Left cardiac atrium (tissue), 4 donors: ENCODE data around the gene CLEC16A. TPM values are rescaled to one million over a fixed set of nuclear protein-coding genes. Genes with fewer than 3 reads are reported as not detected.

Experiments used
- ATAC-seq, 2 donors: fragments of 200-7000 bp; cut with Tn5 transposase; one replicate each; pipeline ENCODE4 v1.9.1; 2020; ENCODE audit warnings: mild to moderate bottlenecking in 2 of 2, moderate library complexity in 2 of 2
- DNase-seq: peaks from one replicate; pipeline ENCODE4 v3.0.0-alpha.2; 2020
- intact Hi-C, 2 donors: fragments of 100-400 bp; cut with DNase I; formaldehyde crosslinking; loops; one replicate each; pipeline versions ENCODE4 v1.14.1 to v1.15.1; 2022 to 2023
- total RNA-seq, 2 donors: library from RNA; stranded (reverse); fragmentation: NEBNext Ultra II Directional; extraction: Animal tissue kit (Norgen Biotek cat#: 25700); gene quantifications; one replicate each; pipeline ENCODE4 v1.2.1, GENCODE V29; 2021
- donor health status: DM: no; HTN: yes; CAD: no.
- donor health status: DM: no; HTN: yes; CAD: no; lungs with severe emphysema.
- donor health status: DM: yes; HTN: yes; CAD: no.
- donor health status: Dilated cardiomyopathy.

CLEC16A gene
- total RNA-seq, 2 donors from 2014 or later: 25.5 to 30.2 TPM

DNA sequence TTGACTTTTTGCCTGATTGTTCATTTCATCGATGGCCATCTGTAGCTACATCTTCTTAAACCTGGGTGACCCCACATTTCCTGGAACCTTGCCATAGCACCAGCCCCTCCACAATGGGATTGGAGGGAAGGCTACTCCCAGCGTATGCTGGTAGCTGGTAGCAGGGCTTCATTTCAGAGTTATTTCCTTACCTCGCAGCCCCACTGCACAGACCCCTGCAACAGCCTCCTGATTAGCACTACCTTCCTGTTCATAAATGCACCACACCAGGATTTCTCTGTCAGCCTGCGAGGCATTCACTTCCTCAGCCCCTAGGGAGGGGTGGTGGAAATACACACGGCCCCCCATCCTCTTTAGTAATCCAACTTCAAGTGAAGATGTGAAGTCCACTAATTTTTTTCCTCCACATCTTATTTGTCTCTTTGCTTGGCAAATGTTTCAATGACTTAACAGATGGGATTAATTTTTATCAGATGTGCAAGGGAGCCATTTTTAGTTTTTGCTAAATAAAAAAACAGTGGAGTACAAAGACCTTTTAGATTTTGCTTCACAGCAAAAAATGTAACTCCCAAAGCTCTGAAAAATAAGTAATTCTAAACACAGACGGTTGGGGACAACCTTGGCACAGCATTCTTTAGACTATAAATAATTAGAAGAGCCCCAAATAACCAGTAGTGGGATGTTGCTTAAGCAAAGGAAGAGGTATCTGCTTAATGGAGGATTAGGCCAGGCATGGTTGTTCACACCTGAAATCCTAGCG, 76.6 kb downstream of the CLEC16A start:
- no peak for ATAC-seq
- no peak for DNase-seq
- intact Hi-C loops: no loop called here

DNA sequence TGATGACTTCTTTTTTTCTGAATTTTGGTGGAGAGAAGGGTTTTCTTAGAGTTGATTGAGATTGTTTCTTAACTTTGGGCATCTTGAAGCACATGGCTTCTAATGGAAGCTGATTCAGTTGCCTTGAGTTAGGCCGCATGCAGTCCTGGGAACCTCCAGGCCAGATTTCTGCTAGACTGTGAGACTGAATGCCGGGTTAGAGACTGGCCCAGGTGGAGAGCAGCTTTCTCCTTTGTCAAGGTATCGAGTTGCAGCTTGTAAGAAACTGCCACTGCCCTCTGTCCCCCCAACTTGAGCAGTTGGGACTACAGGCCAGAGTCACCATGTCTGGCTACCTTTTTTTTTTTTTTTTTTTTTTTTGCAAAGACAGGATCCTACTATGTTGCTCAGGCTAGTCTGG, 77.6 kb downstream of the CLEC16A start:
- intact Hi-C loops: no loop called here
- ATAC-seq: no peak

GRCh38 chr16:11023262-11024039, 79.1 kb downstream of the CLEC16A start:
- intact Hi-C loops: no loop called here
- ATAC-seq (no peak), DNase-seq (no peak)

More for the DNA sequence above, 77.6 kb downstream of the CLEC16A start:
- no peak for DNase-seq

- DNase-seq: no peak
- intact Hi-C loops: no loop called here
- no peak for ATAC-seq
Measured at GRCh38 chr16:11024333-11025053, 80.1 kb downstream of the CLEC16A start.

DNA sequence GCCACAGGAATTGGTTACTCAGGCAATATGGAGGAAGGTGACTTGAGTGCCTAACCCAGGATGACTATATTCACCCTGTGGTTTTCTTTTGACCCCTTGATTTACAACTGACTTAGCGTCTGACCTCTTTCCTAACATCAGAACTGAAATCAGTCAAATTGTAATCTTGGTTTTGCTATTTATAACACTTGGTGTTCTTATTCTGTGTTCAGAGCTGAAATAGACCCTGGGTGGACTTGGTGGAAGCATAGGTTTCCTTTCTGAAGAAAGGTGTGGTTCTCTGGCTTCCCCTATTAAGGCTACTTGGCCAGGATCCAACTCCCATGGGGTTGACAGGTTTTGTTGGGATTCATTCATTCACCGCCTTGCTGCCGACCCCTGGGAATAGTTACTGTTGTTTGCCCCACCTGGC, 80.8 kb downstream of the CLEC16A start:
- intact Hi-C loops: no loop called here
- ATAC-seq: no peak

GRCh38 chr16:11029948-11030347, 85.6 kb downstream of the CLEC16A start:
- intact Hi-C loops: no loop called here

More for the DNA sequence above, 80.8 kb downstream of the CLEC16A start:
- no peak for DNase-seq

DNA sequence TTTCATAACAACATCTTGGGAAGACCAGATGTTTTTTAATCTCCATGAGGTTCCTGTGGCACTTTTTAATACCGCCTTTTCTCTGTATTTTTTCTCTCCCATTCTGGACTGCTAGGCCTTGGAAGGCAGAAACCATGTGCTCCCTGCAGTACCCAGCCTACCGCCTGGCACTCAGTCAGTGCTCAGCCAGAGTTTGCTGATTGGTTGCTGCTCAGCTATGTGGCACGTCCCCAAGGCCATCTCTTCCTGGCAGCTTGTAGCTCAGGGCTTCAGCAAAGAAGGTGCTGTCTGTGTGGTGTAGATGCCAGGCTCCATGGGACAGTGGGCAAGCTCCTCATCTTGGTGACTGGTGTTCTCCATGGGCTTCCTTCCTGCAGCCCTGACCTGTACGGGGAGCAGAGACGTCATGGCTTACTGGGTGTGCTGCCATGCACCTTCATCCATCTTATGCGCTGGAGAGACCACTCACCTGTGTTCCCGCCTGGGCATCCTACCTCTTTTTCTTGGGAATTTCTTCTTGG, 86.7 kb downstream of the CLEC16A start:
- ATAC-seq: peak; percentile 60 to 77
- intact Hi-C loops: no loop called here
- DNase-seq: no peak

More at GRCh38 chr16:11029948-11030347, 85.6 kb downstream of the CLEC16A start:
- ATAC-seq: no peak
- DNase-seq: no peak

- intact Hi-C loops: no loop called here
- ATAC-seq (peak; percentile 17 to 58), DNase-seq (no peak)
Measured at GRCh38 chr16:11032000-11032921, 87.9 kb downstream of the CLEC16A start.

DNA sequence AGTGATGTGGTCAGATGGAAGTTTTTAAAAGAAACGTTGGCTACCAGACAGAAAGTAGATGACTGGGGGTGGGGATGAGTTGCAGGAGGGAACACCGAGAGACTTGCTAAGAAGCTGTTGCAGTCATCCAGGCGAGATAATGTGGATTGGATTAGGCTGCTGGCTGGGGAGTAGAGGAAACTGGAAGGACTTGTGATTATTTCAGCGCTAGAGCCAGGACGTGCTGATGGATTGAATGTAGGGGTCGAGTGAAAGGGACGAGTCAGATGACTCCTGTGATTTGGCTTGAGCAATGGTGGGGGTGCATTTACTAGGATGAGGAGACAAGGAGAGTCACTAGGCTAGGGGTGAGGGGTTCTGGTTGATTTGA, 88.5 kb downstream of the CLEC16A start:
- intact Hi-C loops: no loop called here
- DNase-seq (peak; percentile 41), ATAC-seq (peak; percentile 73 to 86)

GRCh38 chr16:11033629-11034420, 89.5 kb downstream of the CLEC16A start:
- intact Hi-C loops: no loop called here
- DNase-seq (no peak), ATAC-seq (peak in 1 of 2 donors; percentile 21)

DNA sequence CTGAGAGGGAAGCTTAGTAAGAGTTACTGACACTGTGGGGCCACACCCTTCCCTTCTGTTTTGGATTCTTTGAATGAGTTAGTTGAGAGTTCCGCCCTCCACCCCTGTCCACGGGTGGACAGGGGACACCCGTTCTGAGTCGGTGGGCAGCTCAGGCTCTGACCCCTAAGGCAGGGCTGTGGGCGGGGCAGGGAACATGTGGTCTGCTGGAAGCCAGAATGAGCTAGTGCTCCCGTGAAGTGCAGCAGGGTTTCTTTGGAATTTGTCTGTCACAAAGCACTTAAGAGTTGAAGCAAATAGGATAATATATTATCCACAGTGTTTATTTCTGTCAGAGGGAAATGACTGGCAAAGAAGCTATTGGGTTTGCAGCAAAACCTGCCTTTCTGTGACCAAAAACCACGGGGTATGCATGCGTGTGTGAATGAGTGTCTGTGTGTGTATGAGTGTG, 90.1 kb downstream of the CLEC16A start:
- no peak for ATAC-seq
- intact Hi-C loops: no loop called here
- no peak for DNase-seq

GRCh38 chr16:11035096-11035495, 90.7 kb downstream of the CLEC16A start:
- ATAC-seq (no peak), DNase-seq (no peak)
- intact Hi-C loops: no loop called here

DNA sequence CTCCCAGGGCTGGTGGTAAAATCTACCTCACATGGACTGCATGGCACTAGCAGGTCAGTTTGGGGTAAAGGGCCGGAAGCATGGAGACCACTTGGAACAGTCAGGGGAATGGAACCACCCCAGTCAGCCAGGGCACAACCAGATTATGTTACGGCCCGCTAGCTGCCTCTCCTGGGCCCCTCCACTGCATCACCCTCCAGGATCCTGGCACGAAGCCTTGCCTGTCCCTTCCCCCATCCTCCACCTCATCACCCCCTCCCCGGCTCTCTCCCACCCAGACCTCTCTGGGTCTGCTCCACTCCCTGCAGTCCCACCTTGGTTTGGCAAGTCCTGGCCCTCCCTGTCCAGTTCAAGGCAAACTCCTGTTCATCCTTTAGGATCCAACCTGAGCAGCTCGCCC, 91.7 kb downstream of the CLEC16A start:
- DNase-seq: no peak
- intact Hi-C loops: no loop called here
- ATAC-seq: no peak

GRCh38 chr16:11036868-11037410, 92.6 kb downstream of the CLEC16A start:
- no peak for ATAC-seq
- DNase-seq: no peak
- intact Hi-C loops: no loop called here

DNA sequence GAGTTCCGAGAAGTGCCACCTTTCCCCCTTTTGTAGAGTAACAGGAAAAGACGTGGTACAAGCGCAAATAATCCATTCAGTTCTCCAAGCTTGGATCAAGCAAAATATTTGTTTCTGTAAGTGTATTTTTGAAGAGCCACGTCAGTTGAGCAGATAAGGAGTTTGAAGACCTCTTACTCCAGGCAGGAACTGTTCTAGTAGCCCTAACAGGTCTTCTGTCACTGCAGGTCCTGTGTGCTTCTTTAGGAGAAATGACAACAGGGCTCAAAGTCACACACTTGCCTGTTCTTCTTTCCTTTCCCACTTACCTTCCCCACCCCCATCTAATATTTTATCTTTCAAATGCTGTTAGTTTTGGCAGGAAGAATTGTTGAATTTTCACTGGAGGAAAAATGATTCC, 93.9 kb downstream of the CLEC16A start:
- no peak for ATAC-seq
- no peak for DNase-seq
- intact Hi-C loops: no loop called here

- DNase-seq: no peak
- intact Hi-C loops: no loop called here
- no peak for ATAC-seq
Measured at GRCh38 chr16:11038777-11039176, 94.4 kb downstream of the CLEC16A start.

- intact Hi-C loops: no loop called here
- ATAC-seq (no peak), DNase-seq (no peak)
Measured at GRCh38 chr16:11039726-11040125, 95.4 kb downstream of the CLEC16A start.

- ATAC-seq: no peak
- intact Hi-C loops: no loop called here
- no peak for DNase-seq
Measured at GRCh38 chr16:11042191-11042590, 97.8 kb downstream of the CLEC16A start.
